KMS-11 (cell line): ENCODE measurements around the gene CCBE1.

Experiments
- H2AFZ ChIP-seq: fragments of 200-600 bp; sonication (generic); 2 replicates; pipeline ENCODE4 v1.6.1; 2016; ENCODE audit warnings: antibody characterized with exemption, mixed run types, low read depth
- H3K27ac ChIP-seq: fragments of 200-600 bp; sonication (generic); 2 replicates; pipeline ENCODE4 v1.6.1; 2016; ENCODE audit warnings: mild to moderate bottlenecking, mixed run types
- H3K27me3 ChIP-seq: fragments of 200-600 bp; sonication (generic); 2 replicates; pipeline ENCODE4 v1.6.1; 2017; ENCODE audit warnings: mild to moderate bottlenecking, low read depth, mixed run types, moderate library complexity; ENCODE audit not compliant: insufficient read depth
- H3K36me3 ChIP-seq: fragments of 200-600 bp; sonication (generic); 2 replicates; pipeline ENCODE4 v1.6.1; 2017; ENCODE audit warnings: mild to moderate bottlenecking, mixed run types; ENCODE audit not compliant: insufficient read depth
- H3K4me1 ChIP-seq: fragments of 200-600 bp; sonication (generic); 2 replicates; pipeline ENCODE4 v1.6.1; 2016; ENCODE audit warnings: mild to moderate bottlenecking, low read depth, mixed run types; ENCODE audit not compliant: poor library complexity, severe bottlenecking
- H3K4me2 ChIP-seq: fragments of 200-600 bp; sonication (generic); 2 replicates; pipeline ENCODE4 v1.7.0; 2016; ENCODE audit warnings: mild to moderate bottlenecking, mixed run types
- H3K4me3 ChIP-seq: fragments of 200-600 bp; sonication (generic); IDR thresholded peaks from 2 replicates; pipeline ENCODE4 v1.6.1; 2017; ENCODE audit warnings: low read depth, low read length, mixed read lengths; ENCODE audit not compliant: insufficient read depth
- H3K79me2 ChIP-seq: fragments of 200-600 bp; sonication (generic); 2 replicates; pipeline ENCODE4 v1.6.1; 2016; ENCODE audit warnings: low read depth, mixed run types; ENCODE audit not compliant: insufficient read depth
- H3K9ac ChIP-seq: fragments of 200-600 bp; sonication (generic); 2 replicates; pipeline ENCODE4 v1.6.1; 2016; ENCODE audit warnings: mild to moderate bottlenecking, mixed run types
- H4K20me1 ChIP-seq: fragments of 200-600 bp; sonication (generic); 2 replicates; pipeline ENCODE4 v1.6.1; 2016; ENCODE audit warnings: mild to moderate bottlenecking, mixed run types; ENCODE audit not compliant: insufficient read depth
- CTCF ChIP-seq: fragments of 200-600 bp; sonication (generic); conservative IDR thresholded peaks from 2 replicates; pipeline ENCODE4 v1.6.1; 2017; ENCODE audit warnings: low read depth, mild to moderate bottlenecking, antibody characterized with exemption, low read length, moderate library complexity, mixed read lengths

The CCBE1 gene

GRCh38 chr18:59448546-59448945 is 248.7 kb downstream of the CCBE1 start:
- Histone ChIP-seq H3K27me3 (no peaks in the 10 kb centered on the region), H3K9ac (no peak overlapping the region), H3K4me2 (no peak overlapping the region), H3K4me3 (no peak overlapping the region), H4K20me1 (no peaks in the 10 kb centered on the region), H2AFZ (no peak overlapping the region), H3K27ac (no peak overlapping the region), H3K79me2 (no peaks in the 10 kb centered on the region), H3K4me1 (no peaks in the 10 kb centered on the region), H3K36me3 (no peaks in the 10 kb centered on the region)
- TF ChIP-seq CTCF, result no peak

GRCh38 chr18:59446012-59446411 is 251.2 kb downstream of the CCBE1 start:
- Histone ChIP-seq H3K4me3 (no peak overlapping the region), H3K79me2 (no peaks in the 10 kb centered on the region), H4K20me1 (no peaks in the 10 kb centered on the region), H3K9ac (no peak overlapping the region), H3K36me3 (no peaks in the 10 kb centered on the region), H2AFZ (no peak overlapping the region), H3K27ac (no peak overlapping the region), H3K27me3 (no peaks in the 10 kb centered on the region), H3K4me1 (no peaks in the 10 kb centered on the region), H3K4me2 (no peak overlapping the region)
- TF ChIP-seq CTCF, result no peak

- Histone ChIP-seq H3K79me2 (no peaks in the 10 kb centered on the region), H3K4me2 (no peak overlapping the region), H2AFZ (no peak overlapping the region), H3K36me3 (no peaks in the 10 kb centered on the region), H3K27ac (no peak overlapping the region), H3K4me1 (no peaks in the 10 kb centered on the region), H3K27me3 (no peaks in the 10 kb centered on the region), H3K9ac (no peak overlapping the region), H3K4me3 (no peak overlapping the region), H4K20me1 (no peaks in the 10 kb centered on the region)
- TF ChIP-seq CTCF, result no peak
These were observed 259.2 kb downstream of the CCBE1 start for GRCh38 chr18:59437851-59438569.

- H3K27me3 ChIP-seq, result no peaks in the 10 kb centered on the region
- no peaks in the 10 kb centered on the region for H4K20me1 ChIP-seq
- H3K36me3 ChIP-seq, result no peaks in the 10 kb centered on the region
- H3K79me2 ChIP-seq, result no peaks in the 10 kb centered on the region
- TF ChIP-seq CTCF, result no peak
- H3K9ac ChIP-seq, result no peak overlapping the region
- no peak overlapping the region for H3K27ac ChIP-seq
- no peak overlapping the region for H3K4me3 ChIP-seq
- no peak overlapping the region for H2AFZ ChIP-seq
- H3K4me1 ChIP-seq, result no peaks in the 10 kb centered on the region
- no peak overlapping the region for H3K4me2 ChIP-seq
These were observed 264.2 kb downstream of the CCBE1 start for GRCh38 chr18:59432803-59433597.
